ENCODE measurements around the gene TRUB2.

The TRUB2 gene

DNA sequence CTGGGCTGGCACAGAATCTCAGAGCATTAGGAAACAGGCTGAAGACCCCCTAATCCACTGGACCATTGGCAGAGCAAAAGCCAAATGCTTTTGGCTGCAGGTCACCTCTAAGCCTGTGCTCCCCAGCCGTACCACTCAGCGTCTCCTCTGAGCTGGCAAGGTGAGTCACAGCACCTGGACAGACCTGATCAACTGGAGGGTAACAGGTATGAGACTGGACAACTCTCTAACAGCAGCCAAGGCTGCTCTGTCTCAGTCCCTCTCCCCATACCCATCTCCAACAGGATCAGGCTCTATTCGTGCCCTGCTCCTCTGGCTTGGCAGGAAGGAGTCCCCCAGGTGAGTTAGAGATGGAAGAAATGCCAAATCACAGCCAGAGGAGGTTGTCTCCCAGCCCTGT lies 51.1 kb downstream of the TRUB2 start:
- DNase-seq (ENCODE audit: low spot score) = no peak

DNA sequence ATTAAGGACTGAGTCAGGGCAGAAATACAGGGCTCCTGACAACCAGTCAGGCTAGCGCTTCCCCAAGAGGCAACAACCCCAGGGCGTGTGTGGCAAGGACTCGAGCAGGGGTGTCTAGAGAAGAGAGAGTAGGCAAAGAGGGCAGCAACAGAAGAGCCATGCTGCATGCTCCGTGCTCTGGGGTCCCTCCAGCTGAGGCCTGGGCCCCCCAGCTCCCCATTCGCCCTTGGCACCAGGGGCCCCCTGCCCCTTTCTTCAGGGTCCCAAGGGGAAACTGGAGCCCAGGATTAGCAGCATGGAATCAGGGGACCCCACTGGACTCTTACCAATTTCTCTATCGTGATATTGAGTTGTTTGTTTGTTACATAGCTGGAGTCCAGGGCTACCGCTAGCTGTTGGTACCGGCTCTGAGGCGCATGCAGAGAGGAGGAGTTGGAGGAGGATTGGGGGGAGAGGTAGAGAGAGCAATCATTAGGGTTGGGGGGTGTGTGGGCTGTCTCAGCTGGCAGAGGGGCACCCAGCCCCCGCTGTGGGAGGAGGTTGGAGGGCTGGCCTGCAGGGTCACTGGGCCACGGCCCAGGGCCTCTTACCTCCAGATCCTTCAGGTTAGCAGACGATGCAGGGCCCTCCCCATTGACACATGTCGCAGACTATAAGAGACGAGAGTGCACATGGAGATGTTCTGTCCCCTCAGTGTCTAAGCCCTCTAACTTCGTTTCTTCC lies 55.2 kb downstream of the TRUB2 start:
- DNase-seq (ENCODE audit: low spot score) = no peak

GRCh38 chr9:128265348-128265847 lies 56.8 kb downstream of the TRUB2 start:
- DNase-seq (ENCODE audit: low spot score) = no peak

- no peak for DNase-seq (ENCODE audit: low spot score)
These were observed 59.6 kb downstream of the TRUB2 start for GRCh38 chr9:128262687-128263086.

GRCh38 chr9:128260340-128260739 lies 61.9 kb downstream of the TRUB2 start:
- no peak for DNase-seq (ENCODE audit: low spot score)

GRCh38 chr9:128259156-128259555 lies 63.1 kb downstream of the TRUB2 start:
- no peak for DNase-seq (ENCODE audit: low spot score)

DNA sequence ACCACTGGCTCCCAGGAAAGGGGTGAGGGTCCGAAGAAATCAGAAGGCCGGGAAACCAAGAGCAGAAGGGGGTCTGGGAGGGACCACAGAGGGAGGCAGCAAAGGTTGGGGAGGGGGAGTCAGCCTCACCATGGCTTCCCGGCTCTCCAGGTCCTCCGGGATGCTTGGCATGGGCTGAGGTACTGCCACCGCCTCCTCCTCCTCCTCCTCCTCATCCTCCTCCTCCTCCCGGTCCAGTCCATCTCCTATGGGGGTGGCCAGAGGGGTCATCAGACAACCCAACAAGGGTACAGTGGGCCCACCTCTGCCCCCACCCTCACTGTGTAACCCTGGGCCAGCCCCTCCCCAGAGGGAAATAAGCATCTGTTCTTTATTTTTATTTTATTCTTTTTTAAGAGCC lies 63.9 kb downstream of the TRUB2 start:
- no peak for DNase-seq (ENCODE audit: low spot score)

- DNase-seq (ENCODE audit: low spot score) = no peak
These were observed 64.3 kb downstream of the TRUB2 start for GRCh38 chr9:128257907-128258306.

DNA sequence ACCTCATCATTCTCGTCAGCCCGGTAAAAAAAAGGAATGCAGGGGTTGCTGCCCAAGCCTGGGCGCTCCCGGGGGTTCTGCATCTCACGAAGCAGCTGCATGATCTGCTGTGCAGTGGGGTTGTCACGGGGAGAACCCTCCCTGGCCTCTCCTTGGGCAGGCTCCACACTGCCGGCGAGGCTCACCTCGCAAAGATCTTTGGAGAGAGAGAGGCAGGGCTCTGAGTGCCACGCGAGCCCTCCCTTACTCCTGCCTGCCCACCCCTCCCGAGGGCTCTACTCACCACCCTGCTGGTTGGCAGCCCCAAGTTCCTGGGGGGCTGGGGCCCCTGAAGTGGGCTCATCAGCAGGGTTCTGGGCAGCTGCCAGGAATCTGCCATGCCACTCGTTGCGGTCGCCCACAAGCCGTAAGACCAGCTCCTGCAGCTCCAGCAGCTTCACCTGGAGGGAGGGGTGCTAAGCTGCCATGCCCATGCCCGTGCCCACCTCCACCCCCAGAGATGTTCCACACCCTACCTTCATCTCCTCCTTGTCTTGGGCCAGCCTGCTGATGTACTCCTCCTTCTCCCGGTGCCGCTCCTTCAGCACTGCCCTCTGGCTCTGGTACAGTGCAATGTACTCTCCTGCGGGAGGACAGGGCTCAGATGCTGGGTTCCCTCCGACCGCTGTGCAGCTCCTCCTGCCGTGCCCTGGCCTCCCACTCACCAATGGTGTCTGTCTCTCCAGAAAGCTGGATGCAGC lies 65.0 kb downstream of the TRUB2 start:
- DNase-seq (ENCODE audit: low spot score) = no peak

All from SW480 (cell line).